Panc1 (cell line): ENCODE results near the gene MREG. TPM values are rescaled to one million over a fixed set of nuclear protein-coding genes. Genes with fewer than 3 reads are reported as not detected.

Experiments
- ATAC-seq: fragments of 200-7000 bp; cut with Tn5 transposase; 2 replicates; pipeline ENCODE4 v1.9.1; 2020; ENCODE audit warnings: mild to moderate bottlenecking, moderate library complexity
- BruUV-seq: library from RNA; stranded (reverse); fragments of 400-500 nt; replicated peaks from 2 replicates; lab custom pipeline; 2021; lab: Mats Ljungman, UMichigan
- CTCF ChIA-PET: fragments of 300-600 bp; sonication (Branson Sonifier 250); formaldehyde crosslinking; loops from one replicate; lab custom pipeline; 2022; ENCODE audit warnings: antibody characterized with exemption; lab: Charles Lee
- POLR2A ChIA-PET: fragments of 300-600 bp; sonication (Branson Sonifier 250); formaldehyde crosslinking; loops from one replicate; lab custom pipeline; 2022; ENCODE audit warnings: antibody characterized with exemption; lab: Charles Lee
- DNase-seq: peaks from one replicate; pipeline ENCODE4 v3.0.0-alpha.2; 2010; ENCODE audit warnings: low read depth, low spot score
- H3K27ac ChIP-seq: 2 replicates; pipeline ENCODE4 v1.5.1; 2011; ENCODE audit warnings: mild to moderate bottlenecking, low read length, inconsistent platforms
- H3K27me3 ChIP-seq: fragments of 200-500 bp; sonication (Bioruptor generic); 2 replicates; pipeline ENCODE4 v1.6.0; 2014; ENCODE audit warnings: low read length, inconsistent platforms; ENCODE audit not compliant: control insufficient read depth, insufficient read depth
- H3K36me3 ChIP-seq: fragments of 200-500 bp; sonication (Bioruptor generic); 2 replicates; pipeline ENCODE4 v1.5.1; 2014; ENCODE audit warnings: inconsistent platforms, mild to moderate bottlenecking, low read length, moderate library complexity; ENCODE audit not compliant: control insufficient read depth, insufficient read depth
- H3K4me1 ChIP-seq: 2 replicates; pipeline ENCODE4 v1.5.1; 2011; ENCODE audit warnings: inconsistent platforms, mild to moderate bottlenecking, low read length, moderate library complexity; ENCODE audit not compliant: control insufficient read depth, insufficient read depth
- H3K4me3 ChIP-seq, 2 experiments: 2 replicates each; pipeline ENCODE4 v1.5.1; 2011 to 2012; ENCODE audit warnings: low read depth in 2 of 2, low read length in 2 of 2, mild to moderate bottlenecking in 2 of 2, inconsistent platforms in 1 of 2, moderate library complexity in 1 of 2
- H3K9me3 ChIP-seq: fragments of 200-500 bp; sonication (Bioruptor generic); 2 replicates; pipeline ENCODE4 v1.5.1; 2014; ENCODE audit warnings: low read depth, mild to moderate bottlenecking, inconsistent platforms, low read length, moderate library complexity; ENCODE audit not compliant: control insufficient read depth, insufficient read depth
- POLR2AphosphoS5 ChIP-seq: IDR thresholded peaks from 2 replicates; pipeline ENCODE4 v1.6.1; 2012; ENCODE audit warnings: mild to moderate bottlenecking, low read depth, low read length, moderate library complexity
- SIN3A ChIP-seq: IDR thresholded peaks from 2 replicates; pipeline ENCODE4 v1.6.1; 2012; ENCODE audit warnings: low read depth, mild to moderate bottlenecking, low read length, moderate library complexity, borderline replicate concordance; ENCODE audit not compliant: insufficient read depth
- TCF7L2 ChIP-seq: IDR thresholded peaks from 2 replicates; pipeline ENCODE4 v1.6.1; 2011; ENCODE audit warnings: mild to moderate bottlenecking, low read depth, low read length, inconsistent platforms
- in situ Hi-C: cut with HindIII; loops from 2 replicates; pipeline ENCODE4 v1.10.0; 2016; ENCODE audit warnings: low sequenced_read_pairs, low pct_unique_long_range_greater_than_20kb
- intact Hi-C: fragments of 100-400 bp; cut with micrococcal nuclease; formaldehyde crosslinking; loops from one replicate; pipeline ENCODE4 v1.10.0; 2022; ENCODE audit not compliant: unreplicated experiment
- total RNA-seq: library from RNA; stranded (reverse); gene quantifications from one replicate; pipeline ENCODE4 v1.2.1, GENCODE V29; 2021; ENCODE audit not compliant: unreplicated experiment
- TF ChIP-seq, protein P1 (sequence below): fragments of 450-650 bp; IDR thresholded peaks from 2 replicates; pipeline ENCODE4 v1.5.1; 2017; ENCODE audit warnings: mild to moderate bottlenecking
- TF ChIP-seq, protein P2 (sequence below), 2 experiments: IDR thresholded peaks; 2 replicates each; pipeline ENCODE4 v1.6.1; 2011 to 2012; ENCODE audit warnings: low read depth in 2 of 2, control low read depth in 1 of 2, low read length in 1 of 2, mild to moderate bottlenecking in 1 of 2, moderate library complexity in 1 of 2; ENCODE audit not compliant: insufficient read depth in 1 of 2

The MREG gene
- total RNA-seq, 1 experiment from 2014 or later, result 19.2 TPM

- intact Hi-C loops (loop anchor here (5.0 kb wide), 1 partner anchor 54 kb away; no protein-coding TSS in a partner anchor), in situ Hi-C loops (no loop called here)
- no peak for ATAC-seq
- no TSS peak for BruUV-seq
- TF ChIP-seq SIN3A, result no peak
- TF ChIP-seq, protein P1, sequence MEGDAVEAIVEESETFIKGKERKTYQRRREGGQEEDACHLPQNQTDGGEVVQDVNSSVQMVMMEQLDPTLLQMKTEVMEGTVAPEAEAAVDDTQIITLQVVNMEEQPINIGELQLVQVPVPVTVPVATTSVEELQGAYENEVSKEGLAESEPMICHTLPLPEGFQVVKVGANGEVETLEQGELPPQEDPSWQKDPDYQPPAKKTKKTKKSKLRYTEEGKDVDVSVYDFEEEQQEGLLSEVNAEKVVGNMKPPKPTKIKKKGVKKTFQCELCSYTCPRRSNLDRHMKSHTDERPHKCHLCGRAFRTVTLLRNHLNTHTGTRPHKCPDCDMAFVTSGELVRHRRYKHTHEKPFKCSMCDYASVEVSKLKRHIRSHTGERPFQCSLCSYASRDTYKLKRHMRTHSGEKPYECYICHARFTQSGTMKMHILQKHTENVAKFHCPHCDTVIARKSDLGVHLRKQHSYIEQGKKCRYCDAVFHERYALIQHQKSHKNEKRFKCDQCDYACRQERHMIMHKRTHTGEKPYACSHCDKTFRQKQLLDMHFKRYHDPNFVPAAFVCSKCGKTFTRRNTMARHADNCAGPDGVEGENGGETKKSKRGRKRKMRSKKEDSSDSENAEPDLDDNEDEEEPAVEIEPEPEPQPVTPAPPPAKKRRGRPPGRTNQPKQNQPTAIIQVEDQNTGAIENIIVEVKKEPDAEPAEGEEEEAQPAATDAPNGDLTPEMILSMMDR, result no peak
- TF ChIP-seq TCF7L2, result no peak
- TF ChIP-seq, protein P2, sequence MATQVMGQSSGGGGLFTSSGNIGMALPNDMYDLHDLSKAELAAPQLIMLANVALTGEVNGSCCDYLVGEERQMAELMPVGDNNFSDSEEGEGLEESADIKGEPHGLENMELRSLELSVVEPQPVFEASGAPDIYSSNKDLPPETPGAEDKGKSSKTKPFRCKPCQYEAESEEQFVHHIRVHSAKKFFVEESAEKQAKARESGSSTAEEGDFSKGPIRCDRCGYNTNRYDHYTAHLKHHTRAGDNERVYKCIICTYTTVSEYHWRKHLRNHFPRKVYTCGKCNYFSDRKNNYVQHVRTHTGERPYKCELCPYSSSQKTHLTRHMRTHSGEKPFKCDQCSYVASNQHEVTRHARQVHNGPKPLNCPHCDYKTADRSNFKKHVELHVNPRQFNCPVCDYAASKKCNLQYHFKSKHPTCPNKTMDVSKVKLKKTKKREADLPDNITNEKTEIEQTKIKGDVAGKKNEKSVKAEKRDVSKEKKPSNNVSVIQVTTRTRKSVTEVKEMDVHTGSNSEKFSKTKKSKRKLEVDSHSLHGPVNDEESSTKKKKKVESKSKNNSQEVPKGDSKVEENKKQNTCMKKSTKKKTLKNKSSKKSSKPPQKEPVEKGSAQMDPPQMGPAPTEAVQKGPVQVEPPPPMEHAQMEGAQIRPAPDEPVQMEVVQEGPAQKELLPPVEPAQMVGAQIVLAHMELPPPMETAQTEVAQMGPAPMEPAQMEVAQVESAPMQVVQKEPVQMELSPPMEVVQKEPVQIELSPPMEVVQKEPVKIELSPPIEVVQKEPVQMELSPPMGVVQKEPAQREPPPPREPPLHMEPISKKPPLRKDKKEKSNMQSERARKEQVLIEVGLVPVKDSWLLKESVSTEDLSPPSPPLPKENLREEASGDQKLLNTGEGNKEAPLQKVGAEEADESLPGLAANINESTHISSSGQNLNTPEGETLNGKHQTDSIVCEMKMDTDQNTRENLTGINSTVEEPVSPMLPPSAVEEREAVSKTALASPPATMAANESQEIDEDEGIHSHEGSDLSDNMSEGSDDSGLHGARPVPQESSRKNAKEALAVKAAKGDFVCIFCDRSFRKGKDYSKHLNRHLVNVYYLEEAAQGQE (IDR thresholded peaks at IDR 0.05; ENCODE audit: insufficient read depth in 1 of 2, low read depth in 2 of 2, low read length in 1 of 2), result no peak
- no peak for TF ChIP-seq POLR2AphosphoS5
- ChIA-PET POLR2A (no interaction called here), CTCF (no interaction called here)
- Histone ChIP-seq H3K4me1 (no peaks in the 10 kb centered on the region), H3K36me3 (no peaks in the 10 kb centered on the region), H3K27ac (no peak overlapping the region), H3K9me3 (no peaks in the 10 kb centered on the region), H3K27me3 (no peaks in the 10 kb centered on the region), H3K4me3 (no peak overlapping the region)
- no peak for DNase-seq
Observed at GRCh38 chr2:215952860-215953637, 60.3 kb downstream of the MREG start.

- ATAC-seq, result no peak
- H3K27me3 ChIP-seq, result no peaks in the 10 kb centered on the region
Observed at GRCh38 chr2:215951558-215951957, 61.8 kb downstream of the MREG start.

More at GRCh38 chr2:215951558-215951957, 61.8 kb downstream of the MREG start:
- intact Hi-C loops (loop anchor here (5.0 kb wide), 1 partner anchor 56 kb away; no protein-coding TSS in a partner anchor), in situ Hi-C loops (no loop called here)
- DNase-seq, result no peak
- BruUV-seq, result no TSS peak
- Histone ChIP-seq H3K27ac (no peak overlapping the region), H3K4me3 (no peak overlapping the region), H3K9me3 (no peaks in the 10 kb centered on the region), H3K36me3 (no peaks in the 10 kb centered on the region), H3K4me1 (no peaks in the 10 kb centered on the region)
- ChIA-PET CTCF (interaction anchor here (0.7 kb wide), 1 partner anchor 61 kb away, joined by 3 read pairs; no protein-coding TSS in a partner anchor), POLR2A (no interaction called here)
- TF ChIP-seq, protein P2 (IDR thresholded peaks at IDR 0.05; ENCODE audit: insufficient read depth in 1 of 2, low read depth in 2 of 2, low read length in 1 of 2), result no peak
- no peak for TF ChIP-seq POLR2AphosphoS5
- TF ChIP-seq SIN3A, result no peak
- TF ChIP-seq, protein P1, result no peak
- TF ChIP-seq TCF7L2, result no peak
